Measurements from ENCODE around the gene PCNX2.

Gene PCNX2

DNA sequence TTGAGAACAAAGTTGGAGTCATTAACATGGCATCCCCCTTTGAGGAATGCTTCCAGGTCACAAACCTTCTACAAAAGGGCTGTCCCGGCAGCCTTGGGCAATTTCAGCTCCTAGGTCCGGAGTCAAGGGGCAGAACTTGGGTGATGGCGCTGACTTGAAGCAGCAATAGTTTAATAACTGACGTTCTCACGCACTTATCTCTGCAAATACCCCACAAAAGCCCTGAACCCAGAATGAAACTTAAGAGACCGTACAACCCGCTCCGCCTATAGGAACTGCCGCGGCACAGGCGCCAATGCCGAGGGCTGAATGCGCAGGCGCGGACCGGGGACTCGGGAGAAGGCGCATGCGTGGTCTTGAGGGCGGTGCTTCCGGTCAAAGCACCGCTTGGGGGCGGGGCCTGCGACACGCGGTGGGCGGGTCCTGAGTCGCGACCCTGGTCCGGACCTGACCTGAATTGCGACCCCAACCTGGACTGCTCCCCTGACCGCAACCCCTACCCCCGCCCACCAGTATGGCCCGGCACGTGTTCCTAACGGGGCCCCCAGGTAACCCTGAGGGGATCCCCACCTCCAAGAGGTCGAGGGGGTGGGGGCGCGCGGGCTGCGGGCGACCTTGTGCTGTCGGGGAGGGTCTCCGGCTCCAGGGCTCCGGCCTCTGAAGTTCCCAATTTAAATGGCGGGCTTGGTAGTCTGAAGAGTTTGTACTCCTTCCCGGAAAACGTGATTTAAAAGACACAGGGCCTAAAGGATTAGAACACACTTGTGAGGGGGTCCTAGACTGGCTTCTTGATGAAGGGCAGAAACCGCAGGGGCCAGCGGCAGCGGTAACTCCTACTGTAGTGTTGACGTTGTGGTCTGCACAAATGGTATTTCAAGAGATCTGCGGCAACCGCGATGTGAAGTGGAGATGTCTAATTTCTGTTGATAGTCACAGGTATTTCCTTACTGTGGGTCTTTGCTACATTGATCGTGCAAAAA lies 345.0 kb downstream of the PCNX2 start, which contains the start of gene NTPCR:
Gene NTPCR (plus strand): TSS at position 415 of the 980 bp plus-strand sequence. CDS start 100 bp downstream, at position 515.
- peak; percentile 89 for DNase-seq

- DNase-seq = no peak
Measured at GRCh38 chr1:232949636-232950196, 345.8 kb downstream of the PCNX2 start.

GRCh38 chr1:232944347-232944746 lies 351.2 kb downstream of the PCNX2 start:
- DNase-seq = no peak

DNA sequence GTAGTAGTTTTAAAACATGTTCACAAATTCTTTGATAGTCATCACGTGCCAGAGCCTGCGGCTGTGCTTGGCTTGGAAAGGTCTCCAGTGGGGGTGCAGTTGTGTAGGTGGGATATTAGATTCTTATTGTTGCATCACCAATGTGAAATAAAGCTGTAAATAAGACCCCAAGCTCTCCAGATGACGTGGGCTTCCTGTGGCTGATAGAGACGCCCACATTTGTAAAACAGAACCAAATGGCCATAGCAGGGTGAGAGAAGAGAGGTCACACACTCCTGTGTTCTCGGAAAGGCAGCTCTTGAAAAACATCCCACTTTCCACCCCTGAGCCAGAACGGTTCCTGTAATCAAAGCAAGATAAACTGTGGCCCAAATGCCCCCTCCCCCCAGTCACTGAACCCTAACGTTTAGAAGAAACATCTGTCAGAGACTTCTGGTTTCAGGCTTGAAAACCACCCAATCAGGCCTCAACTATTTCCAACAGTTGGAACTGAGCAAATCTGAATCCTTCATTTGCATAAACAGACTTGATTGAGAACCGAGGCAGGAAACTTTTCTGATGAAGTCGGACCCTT lies 351.8 kb downstream of the PCNX2 start:
- no peak for DNase-seq

- no peak for DNase-seq
Measured at GRCh38 chr1:232942413-232943294, 352.9 kb downstream of the PCNX2 start.

DNA sequence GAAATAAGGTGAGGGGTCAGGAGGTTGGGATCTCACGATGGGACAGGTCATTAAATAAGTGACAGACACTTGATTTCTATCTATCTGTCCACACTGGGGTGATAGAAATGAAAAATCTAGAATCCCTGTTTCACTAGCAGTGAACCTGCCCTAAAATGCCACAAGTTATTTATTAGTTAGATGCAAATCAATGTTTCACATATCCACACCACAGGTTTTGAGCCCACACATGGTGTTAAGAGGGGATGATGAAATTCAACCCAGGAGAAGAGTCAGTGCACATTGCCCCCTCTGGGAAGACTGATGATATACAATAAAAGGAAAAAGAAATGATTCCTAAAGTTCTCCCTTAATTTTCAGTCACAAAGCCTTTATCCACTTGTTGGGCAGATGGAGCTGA lies 355.3 kb downstream of the PCNX2 start:
- no peak for DNase-seq

DNA sequence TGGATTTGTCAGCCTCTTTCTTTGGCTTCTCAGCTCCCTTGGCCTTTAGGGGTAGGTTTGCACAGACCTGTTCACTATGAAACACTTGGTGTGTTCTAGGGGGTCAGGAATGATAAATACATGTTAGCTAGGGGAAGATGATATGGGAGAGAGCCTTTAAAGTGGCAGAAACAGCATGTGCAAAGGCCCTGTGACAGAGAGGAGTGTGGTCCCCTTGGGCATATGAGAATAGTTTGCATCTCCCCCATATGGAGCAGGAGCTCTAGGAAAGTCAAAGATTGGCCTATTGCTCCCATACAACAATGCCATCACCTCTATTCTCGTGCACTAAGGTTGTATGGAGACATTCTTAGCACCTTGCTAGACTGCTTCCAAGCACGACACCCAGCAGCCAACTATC lies 355.8 kb downstream of the PCNX2 start:
- no peak for DNase-seq

DNA sequence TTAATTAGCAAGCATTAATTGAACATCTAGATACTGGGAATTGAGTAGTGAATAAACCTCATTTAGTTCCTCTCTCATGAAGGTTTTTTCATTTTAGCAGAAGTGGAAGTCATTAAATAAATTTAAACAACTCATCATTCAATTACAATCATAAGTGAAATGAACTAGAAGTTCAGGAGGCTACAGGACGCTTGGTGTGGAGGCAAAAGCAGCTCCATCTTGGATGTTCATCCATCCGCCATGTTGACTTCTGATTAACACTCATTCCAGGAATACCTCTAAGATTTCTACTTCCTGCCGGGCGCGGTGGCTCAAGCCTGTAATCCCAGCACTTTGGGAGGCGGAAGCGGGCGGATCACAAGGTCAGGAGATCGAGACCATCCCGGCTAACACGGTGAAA lies 356.6 kb downstream of the PCNX2 start:
- no peak for DNase-seq

DNA sequence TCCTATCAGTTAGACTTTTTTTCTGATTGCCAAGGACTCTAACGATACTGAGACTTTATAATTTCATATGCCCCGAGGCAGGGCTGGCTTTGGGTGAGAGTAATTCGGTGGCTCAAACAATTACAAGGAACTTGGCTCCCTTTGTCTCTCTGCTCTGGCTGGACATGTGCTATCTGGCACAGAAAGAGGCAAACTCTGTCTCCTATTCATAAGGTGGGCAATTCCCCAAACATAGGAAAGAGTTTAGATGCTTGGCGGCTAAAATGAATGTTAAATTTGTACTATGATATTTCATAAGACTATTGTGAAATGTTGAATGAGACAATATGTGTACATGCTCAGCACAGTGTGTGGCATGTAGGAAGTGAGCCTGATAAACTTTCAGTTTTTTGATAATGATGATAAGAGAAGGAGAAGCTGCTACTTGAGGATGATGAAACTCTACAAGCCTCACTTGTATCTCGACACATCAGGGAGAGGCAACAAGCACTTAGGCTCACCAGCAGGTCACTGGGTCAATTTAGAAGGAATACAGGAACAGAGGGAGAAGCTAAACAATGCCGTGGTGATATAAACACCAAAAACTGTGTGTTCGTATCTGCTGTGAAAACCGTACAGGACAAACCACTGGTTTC lies 357.7 kb downstream of the PCNX2 start:
- no peak for DNase-seq

DNA sequence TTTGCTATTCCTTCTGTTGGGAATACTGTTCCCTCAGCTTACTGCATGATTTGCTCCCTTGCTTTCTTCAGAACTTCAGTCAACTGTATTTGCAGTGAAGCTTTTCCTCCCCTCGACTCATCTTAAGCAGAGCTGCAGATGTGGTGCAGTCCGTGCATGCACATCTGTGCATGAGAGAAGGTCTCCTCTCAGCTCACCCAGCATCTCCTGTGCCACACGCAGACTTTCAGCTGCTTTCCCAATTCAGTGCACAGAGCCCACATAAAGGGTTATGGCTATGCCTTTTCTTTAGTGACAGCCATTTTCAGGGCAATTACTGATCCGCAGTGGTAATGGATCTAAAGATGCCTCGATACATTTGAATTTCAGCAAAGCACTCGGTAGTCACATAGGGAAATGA lies 358.6 kb downstream of the PCNX2 start:
- no peak for DNase-seq
